Lower lobe of right lung (tissue), 2 donors: ENCODE measurements around the gene PTPN14. TPM values are rescaled to one million over a fixed set of nuclear protein-coding genes. Genes with fewer than 3 reads are reported as not detected.
A peak's percentile ranks its signal among the peaks of the same experiment; 100 is the strongest.

Experiments used
- ATAC-seq, 2 donors: fragments of 200-7000 bp; cut with Tn5 transposase; one replicate each; pipeline ENCODE4 v1.9.1; 2020 to 2022; ENCODE audit warnings: mild to moderate bottlenecking in 2 of 2, moderate library complexity in 2 of 2
- DNase-seq: peaks from one replicate; pipeline ENCODE4 v3.0.0-alpha.2; 2020
- H3K27ac ChIP-seq: fragments of 200-600 bp; one replicate; pipeline ENCODE4 v1.8.0; 2022
- H3K27me3 ChIP-seq: fragments of 200-600 bp; one replicate; pipeline ENCODE4 v1.8.0; 2022; ENCODE audit warnings: low read depth
- H3K36me3 ChIP-seq: fragments of 200-600 bp; one replicate; pipeline ENCODE4 v1.8.0; 2022; ENCODE audit warnings: mild to moderate bottlenecking
- H3K4me1 ChIP-seq: fragments of 200-600 bp; one replicate; pipeline ENCODE4 v1.8.0; 2022
- H3K4me3 ChIP-seq: fragments of 200-600 bp; one replicate; pipeline ENCODE4 v1.8.0; 2022; ENCODE audit warnings: mild to moderate bottlenecking
- H3K9me3 ChIP-seq: fragments of 200-600 bp; one replicate; pipeline ENCODE4 v1.8.0; 2022
- CTCF ChIP-seq: fragments of 200-600 bp; IDR thresholded peaks from one replicate; pipeline ENCODE4 v1.8.0; 2022; ENCODE audit warnings: antibody characterized with exemption, mild to moderate bottlenecking
- intact Hi-C: fragments of 100-400 bp; cut with DNase I; formaldehyde crosslinking; loops from one replicate; pipeline ENCODE4 v1.11.0; 2022
- total RNA-seq: library from RNA; stranded (reverse); fragmentation: NEBNext Ultra II Directional; extraction: Animal tissue kit (Norgen Biotek cat#: 25700); gene quantifications from one replicate; pipeline ENCODE4 v1.2.1, GENCODE V29; 2021
- donor health status: DM: no; HTN: yes; CAD: no; lungs with severe emphysema.

PTPN14 gene
- total RNA-seq, 1 donor from 2014 or later = 34.1 TPM

- no peak for TF ChIP-seq CTCF
- Histone ChIP-seq H3K4me3 (no peak overlapping the region), H3K9me3 (no peaks in the 10 kb centered on the region), H3K27me3 (no peaks in the 10 kb centered on the region), H3K4me1 (no peaks in the 10 kb centered on the region), H3K27ac (no peak overlapping the region), H3K36me3 (peaks cover 23% of the 10 kb centered on the region)
- DNase-seq = no peak
- intact Hi-C loops = no loop called here
- no peak for ATAC-seq
Measured at GRCh38 chr1:214318956-214319736, 232.3 kb downstream of the PTPN14 start.

GRCh38 chr1:214318356-214318755, 233.0 kb downstream of the PTPN14 start:
- Histone ChIP-seq H3K9me3 (no peaks in the 10 kb centered on the region), H3K4me1 (no peaks in the 10 kb centered on the region), H3K4me3 (no peak overlapping the region), H3K36me3 (peaks cover 23% of the 10 kb centered on the region), H3K27ac (no peak overlapping the region), H3K27me3 (no peaks in the 10 kb centered on the region)
- ATAC-seq = no peak
- DNase-seq = no peak
- intact Hi-C loops = no loop called here
- no peak for TF ChIP-seq CTCF

GRCh38 chr1:214317734-214318133, 233.7 kb downstream of the PTPN14 start:
- intact Hi-C loops = no loop called here
- Histone ChIP-seq H3K27me3 (no peaks in the 10 kb centered on the region), H3K4me1 (no peaks in the 10 kb centered on the region), H3K27ac (no peak overlapping the region), H3K4me3 (no peak overlapping the region), H3K36me3 (peaks cover 23% of the 10 kb centered on the region), H3K9me3 (no peaks in the 10 kb centered on the region)
- TF ChIP-seq CTCF = no peak
- ATAC-seq (no peak), DNase-seq (no peak)

GRCh38 chr1:214317300-214317699, 234.1 kb downstream of the PTPN14 start:
- Histone ChIP-seq H3K4me1 (no peaks in the 10 kb centered on the region), H3K9me3 (no peaks in the 10 kb centered on the region), H3K4me3 (no peak overlapping the region), H3K27ac (no peak overlapping the region), H3K36me3 (peaks cover 23% of the 10 kb centered on the region), H3K27me3 (no peaks in the 10 kb centered on the region)
- DNase-seq (no peak), ATAC-seq (no peak)
- intact Hi-C loops = no loop called here
- TF ChIP-seq CTCF = no peak

- H3K4me1 ChIP-seq = no peaks in the 10 kb centered on the region
- no peak overlapping the region for H3K4me3 ChIP-seq
- intact Hi-C loops = no loop called here
- H3K36me3 ChIP-seq = peaks cover 19% of the 10 kb centered on the region
- ATAC-seq (peak; percentile 41 to 63), DNase-seq (no peak)
- no peak for TF ChIP-seq CTCF
- H3K27me3 ChIP-seq = no peaks in the 10 kb centered on the region
- H3K9me3 ChIP-seq = no peaks in the 10 kb centered on the region
- H3K27ac ChIP-seq = no peak overlapping the region
Measured at GRCh38 chr1:214316593-214316992, 234.8 kb downstream of the PTPN14 start.
